ENCODE measurements around the gene MYH7. TPM values are rescaled to one million over a fixed set of nuclear protein-coding genes. Genes with fewer than 3 reads are reported as not detected.
"Not testable (repeated sequence)": the region's sequence is repeated elsewhere in the genome, so short reads cannot be mapped to it uniquely, and the experiment has no call there.

The MYH7 gene
- total RNA-seq, 1 experiment from 2014 or later = not detected

DNA sequence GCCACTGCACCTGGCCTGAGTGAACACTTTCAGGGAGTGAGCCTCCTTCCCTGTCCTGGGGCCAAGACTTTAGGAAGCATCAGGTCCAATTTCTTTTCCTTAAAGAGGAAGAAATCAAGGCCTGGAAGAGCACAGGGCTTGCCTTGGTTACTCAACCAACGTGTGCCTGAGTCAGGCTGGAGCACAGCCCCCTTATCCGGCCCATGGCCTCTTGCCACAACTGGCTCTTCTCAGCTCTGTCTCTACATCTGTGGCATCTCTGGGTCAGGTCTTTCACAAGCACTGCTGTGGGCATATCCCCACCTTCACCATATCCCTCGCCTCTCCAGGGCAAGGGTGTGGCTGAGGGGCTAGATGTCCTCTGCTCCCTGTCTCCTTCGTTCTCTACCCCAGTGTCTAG lies 34.2 kb downstream of the MYH7 start:
- no peak for DNase-seq (ENCODE audit: low read depth)
- in situ Hi-C loops (cut with HindIII; ENCODE audit: low pct_unique_long_range_greater_than_20kb, low sequenced_read_pairs) = no loop called here

DNA sequence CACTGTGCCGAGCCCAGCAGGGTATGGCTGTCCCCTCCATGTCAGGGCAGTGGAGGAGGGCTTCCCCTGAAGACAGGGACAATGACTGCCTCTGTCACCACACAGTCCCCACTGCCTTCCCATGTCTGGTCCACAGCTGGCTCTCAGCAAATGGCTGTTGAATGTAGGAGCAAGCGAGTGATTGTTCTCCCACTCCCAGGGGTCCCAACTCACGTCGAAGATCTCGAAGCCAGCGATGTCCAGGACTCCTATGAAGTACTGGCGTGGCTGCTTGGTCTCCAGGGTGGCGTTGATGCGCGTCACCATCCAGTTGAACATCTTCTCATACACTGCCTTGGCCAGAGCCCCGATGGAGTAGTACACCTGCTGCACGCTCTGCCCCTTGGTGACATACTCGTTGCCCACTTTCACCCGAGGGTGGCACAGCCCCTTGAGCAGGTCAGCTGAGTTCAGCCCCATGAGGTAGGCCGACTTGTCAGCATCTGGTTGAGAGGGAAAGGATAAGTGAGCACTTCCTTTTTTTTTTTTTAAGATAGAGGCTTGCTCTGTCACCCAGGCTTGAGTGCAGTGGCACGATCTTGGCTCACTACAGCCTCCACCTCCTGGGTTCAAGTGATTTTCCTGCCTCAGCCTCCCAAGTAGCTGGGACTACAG lies 34.8 kb downstream of the MYH7 start:
- in situ Hi-C loops (cut with HindIII; ENCODE audit: low pct_unique_long_range_greater_than_20kb, low sequenced_read_pairs); DNase-seq (ENCODE audit: low read depth): not testable (repeated sequence)

DNA sequence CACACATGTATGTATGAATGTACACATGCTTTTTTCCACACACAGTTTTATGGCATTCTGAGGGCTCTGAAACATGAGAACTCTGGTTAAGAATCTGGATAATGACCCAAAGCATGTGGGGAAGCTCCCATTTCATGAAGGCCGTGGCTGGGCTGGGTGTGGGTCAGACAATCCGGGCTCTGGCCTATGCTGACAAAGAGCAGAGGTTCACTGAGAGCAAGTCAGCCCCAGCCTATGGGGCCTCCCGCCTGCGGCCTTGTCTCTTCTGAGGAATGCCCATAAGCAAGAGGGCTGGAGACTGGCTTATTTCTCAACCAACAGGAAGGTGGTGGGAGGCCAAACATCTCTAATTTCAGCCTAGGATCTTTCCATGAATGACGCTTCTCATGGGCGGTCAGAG lies 35.9 kb downstream of the MYH7 start:
- in situ Hi-C loops (cut with HindIII; ENCODE audit: low pct_unique_long_range_greater_than_20kb, low sequenced_read_pairs) = no loop called here
- DNase-seq (ENCODE audit: low read depth) = no peak

GRCh38 chr14:23399136-23399535 lies 36.3 kb downstream of the MYH7 start:
- in situ Hi-C loops (cut with HindIII; ENCODE audit: low pct_unique_long_range_greater_than_20kb, low sequenced_read_pairs) = no loop called here
- no peak for DNase-seq (ENCODE audit: low read depth)

DNA sequence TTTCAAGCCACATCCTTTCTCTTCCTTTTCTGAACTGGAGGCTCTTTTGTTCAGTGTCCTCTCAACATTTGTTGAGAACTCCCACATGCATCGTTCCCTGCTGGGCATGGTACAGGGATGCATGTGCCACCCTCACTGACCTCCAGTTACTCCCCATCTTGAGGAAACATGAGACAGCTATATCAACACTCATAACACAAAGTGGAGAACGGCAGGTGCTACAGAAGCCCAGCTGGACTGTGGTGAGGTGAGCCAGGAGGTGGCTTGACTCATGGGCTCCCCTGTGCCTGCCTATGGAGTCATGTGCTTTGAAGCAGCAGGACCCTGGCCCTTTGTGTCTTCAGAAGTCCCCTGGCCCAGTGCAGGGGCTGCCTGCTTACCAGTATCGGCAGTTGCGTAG lies 37.1 kb downstream of the MYH7 start:
- in situ Hi-C loops (cut with HindIII; ENCODE audit: low pct_unique_long_range_greater_than_20kb, low sequenced_read_pairs) = no loop called here

DNA sequence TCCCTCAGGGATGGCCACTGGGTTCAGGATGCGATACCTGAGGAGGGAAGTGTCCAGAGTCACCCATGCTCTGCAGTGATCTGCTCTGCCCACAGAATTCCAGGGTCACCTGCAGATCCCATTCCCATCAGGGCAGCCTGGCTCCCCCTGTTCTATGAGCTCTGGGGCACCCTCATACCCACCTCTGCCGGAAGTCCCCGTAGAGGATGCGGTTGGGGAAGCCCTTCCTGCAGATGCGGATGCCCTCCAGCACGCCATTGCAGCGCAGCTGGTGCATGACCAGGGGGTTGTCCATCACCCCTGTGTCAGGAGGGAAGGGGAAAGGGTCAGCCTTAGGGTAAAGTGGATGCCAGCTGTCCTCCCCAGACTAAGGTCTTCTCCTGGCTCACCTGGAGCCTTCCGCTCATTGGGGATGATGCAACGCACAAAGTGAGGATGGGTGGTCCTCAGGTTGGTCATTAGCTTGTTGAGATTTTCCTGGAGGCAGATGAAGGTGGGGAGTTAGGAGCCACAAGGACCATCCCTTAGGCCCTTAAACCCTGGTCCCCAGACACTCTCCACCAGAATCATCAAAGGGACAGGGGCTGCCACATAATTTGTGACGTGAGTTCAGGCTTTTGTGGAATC lies 38.6 kb downstream of the MYH7 start:
- in situ Hi-C loops (cut with HindIII; ENCODE audit: low pct_unique_long_range_greater_than_20kb, low sequenced_read_pairs) = no loop called here
- DNase-seq (ENCODE audit: low read depth) = no peak

More for the DNA sequence above, 37.1 kb downstream of the MYH7 start:
- no peak for DNase-seq (ENCODE audit: low read depth)

- no peak for DNase-seq (ENCODE audit: low read depth)
- in situ Hi-C loops (cut with HindIII; ENCODE audit: low pct_unique_long_range_greater_than_20kb, low sequenced_read_pairs) = no loop called here
Observed at GRCh38 chr14:23396126-23396525, 39.3 kb downstream of the MYH7 start.

GRCh38 chr14:23392613-23393012 lies 42.8 kb downstream of the MYH7 start:
- in situ Hi-C loops (cut with HindIII; ENCODE audit: low pct_unique_long_range_greater_than_20kb, low sequenced_read_pairs) = no loop called here
- DNase-seq (ENCODE audit: low read depth) = no peak

GRCh38 chr14:23389871-23390270 lies 45.6 kb downstream of the MYH7 start:
- in situ Hi-C loops (cut with HindIII; ENCODE audit: low pct_unique_long_range_greater_than_20kb, low sequenced_read_pairs); DNase-seq (ENCODE audit: low read depth): not testable (repeated sequence)

DNA sequence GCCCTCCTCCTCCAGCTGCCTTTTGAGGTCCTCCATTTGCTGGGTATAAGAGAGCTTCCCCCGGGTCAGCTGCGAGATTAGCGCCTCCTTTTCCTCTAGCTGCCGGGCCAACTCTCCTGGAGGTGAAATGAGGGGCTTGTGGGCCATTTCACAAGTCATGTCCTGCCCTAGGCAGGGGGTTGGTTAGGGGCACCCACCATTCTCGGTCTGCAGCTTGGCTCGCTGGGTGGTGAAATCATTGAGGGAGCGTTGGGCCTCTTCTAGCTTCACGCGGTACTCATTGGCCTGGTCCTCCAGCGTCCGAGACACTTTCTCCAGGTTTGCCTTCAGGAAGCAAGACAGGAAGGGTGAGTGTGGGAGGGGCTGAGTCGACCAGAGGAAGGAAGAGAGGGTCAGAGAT lies 46.1 kb downstream of the MYH7 start:
- in situ Hi-C loops (cut with HindIII; ENCODE audit: low pct_unique_long_range_greater_than_20kb, low sequenced_read_pairs) = no loop called here
- DNase-seq (ENCODE audit: low read depth) = no peak

DNA sequence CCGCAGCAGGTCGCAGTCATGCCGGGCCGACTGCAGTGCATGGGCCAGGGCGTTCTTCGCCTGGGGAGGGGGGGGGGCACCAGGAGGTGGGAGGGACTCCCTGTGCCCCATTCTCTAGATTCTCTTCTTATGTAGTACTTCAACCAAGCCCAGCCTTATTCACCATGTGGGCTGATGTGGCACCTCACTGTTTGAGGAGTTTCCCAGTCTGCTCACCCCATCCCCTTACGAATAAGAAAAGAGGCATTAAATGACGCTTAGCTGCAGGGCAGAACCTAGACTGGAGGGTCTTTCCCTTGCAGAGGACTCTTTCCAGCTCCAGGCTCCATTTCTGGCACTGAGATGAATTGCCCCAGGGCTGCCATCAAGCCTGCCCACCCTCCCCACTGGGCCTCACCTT lies 46.5 kb downstream of the MYH7 start:
- in situ Hi-C loops (cut with HindIII; ENCODE audit: low pct_unique_long_range_greater_than_20kb, low sequenced_read_pairs) = no loop called here

DNA sequence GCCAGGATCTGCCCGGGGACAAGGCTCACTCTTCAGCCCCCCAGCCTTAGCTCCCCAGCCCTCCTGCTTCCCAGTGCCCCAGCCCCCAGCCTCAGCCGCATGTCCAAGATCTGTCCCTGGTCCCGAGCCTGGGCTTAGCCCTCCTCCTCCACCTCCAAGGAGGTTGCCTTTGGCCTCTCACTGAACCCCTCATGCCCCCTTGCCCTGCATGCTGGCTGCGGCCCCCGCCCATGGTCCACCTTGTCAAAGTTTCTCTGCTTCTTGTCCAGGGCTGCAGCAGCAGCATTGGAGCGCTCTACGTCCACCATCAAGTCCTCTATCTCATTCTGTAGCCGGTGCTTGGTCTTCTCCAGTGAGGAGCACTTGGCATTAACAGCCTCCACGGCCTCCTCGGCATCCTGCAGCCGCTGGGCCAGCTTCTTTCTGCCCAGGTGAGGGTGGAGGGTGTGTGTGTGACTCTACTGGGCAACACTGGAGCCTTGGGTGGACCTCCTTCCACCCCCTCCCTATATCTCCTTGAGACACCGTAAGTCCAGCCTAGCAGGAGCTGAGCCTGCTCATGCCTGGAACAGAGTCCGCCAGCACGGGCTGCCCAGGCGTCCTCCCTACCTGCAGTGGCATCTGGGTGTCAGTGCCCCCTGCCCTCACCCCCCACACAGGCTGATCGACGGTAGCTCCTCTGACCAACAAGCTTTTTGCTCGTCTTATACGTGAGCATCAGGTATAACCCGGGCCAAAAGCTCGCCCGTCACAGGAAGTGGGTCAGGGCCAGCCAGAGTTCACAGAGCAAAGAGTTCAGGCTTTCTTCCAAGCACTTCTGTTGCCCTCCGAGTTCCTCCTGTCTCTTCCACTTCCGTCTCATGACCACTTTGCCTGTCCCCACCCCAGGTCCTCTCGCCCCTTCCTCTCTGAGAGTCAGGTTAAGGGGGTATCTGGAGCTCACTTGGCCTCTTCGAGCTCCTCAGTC lies 47.3 kb downstream of the MYH7 start:
- in situ Hi-C loops (cut with HindIII; ENCODE audit: low pct_unique_long_range_greater_than_20kb, low sequenced_read_pairs) = no loop called here
- no peak for DNase-seq (ENCODE audit: low read depth)

More for the DNA sequence above, 46.5 kb downstream of the MYH7 start:
- DNase-seq (ENCODE audit: low read depth) = no peak

DNA sequence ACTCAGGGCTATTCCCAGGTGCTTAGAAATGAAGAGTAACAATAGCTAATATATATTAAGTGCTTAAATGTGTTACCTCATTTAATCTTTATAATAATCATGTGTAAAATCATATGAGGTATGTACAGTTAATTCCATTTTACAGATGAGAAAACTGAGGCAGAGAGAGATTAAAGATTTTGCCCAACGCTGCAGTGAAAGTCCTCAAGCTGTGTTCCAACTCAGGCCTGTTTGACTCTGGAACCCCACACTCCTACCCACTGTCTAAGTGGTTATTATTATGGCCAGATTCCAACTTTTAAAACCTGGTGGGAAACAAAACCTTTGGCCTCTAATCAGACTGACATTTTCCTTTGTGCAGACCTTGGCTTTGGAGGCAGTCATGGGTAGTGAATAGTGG lies 48.5 kb downstream of the MYH7 start:
- DNase-seq (ENCODE audit: low read depth) = no peak
- in situ Hi-C loops (cut with HindIII; ENCODE audit: low pct_unique_long_range_greater_than_20kb, low sequenced_read_pairs) = no loop called here

DNA sequence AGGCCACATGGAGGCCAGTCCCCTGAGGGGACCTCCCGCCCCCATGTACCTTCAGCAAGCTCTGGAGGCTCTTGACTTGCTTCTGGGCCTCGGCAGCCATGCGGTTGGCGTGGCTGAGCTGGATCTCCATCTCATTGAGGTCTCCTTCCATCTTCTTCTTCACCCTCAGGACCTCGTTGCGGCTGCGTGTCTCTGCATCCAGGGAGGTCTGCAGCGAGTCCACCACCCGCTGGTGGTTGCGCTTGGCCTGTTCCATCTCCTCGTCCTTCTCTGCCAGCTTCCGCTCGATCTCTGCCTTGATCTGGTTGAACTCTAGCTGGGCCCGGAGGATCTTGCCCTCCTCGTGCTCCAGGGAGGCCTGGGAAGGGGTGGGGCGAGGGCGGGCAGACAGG lies 49.2 kb downstream of the MYH7 start:
- in situ Hi-C loops (cut with HindIII; ENCODE audit: low pct_unique_long_range_greater_than_20kb, low sequenced_read_pairs); DNase-seq (ENCODE audit: low read depth): not testable (repeated sequence)

GRCh38 chr14:23385642-23386265 lies 49.7 kb downstream of the MYH7 start:
- DNase-seq (ENCODE audit: low read depth) = no peak
- in situ Hi-C loops (cut with HindIII; ENCODE audit: low pct_unique_long_range_greater_than_20kb, low sequenced_read_pairs) = no loop called here

- in situ Hi-C loops (cut with HindIII; ENCODE audit: low pct_unique_long_range_greater_than_20kb, low sequenced_read_pairs) = no loop called here
- DNase-seq (ENCODE audit: low read depth) = no peak
Observed at GRCh38 chr14:23385244-23385641, 50.2 kb downstream of the MYH7 start.

DNA sequence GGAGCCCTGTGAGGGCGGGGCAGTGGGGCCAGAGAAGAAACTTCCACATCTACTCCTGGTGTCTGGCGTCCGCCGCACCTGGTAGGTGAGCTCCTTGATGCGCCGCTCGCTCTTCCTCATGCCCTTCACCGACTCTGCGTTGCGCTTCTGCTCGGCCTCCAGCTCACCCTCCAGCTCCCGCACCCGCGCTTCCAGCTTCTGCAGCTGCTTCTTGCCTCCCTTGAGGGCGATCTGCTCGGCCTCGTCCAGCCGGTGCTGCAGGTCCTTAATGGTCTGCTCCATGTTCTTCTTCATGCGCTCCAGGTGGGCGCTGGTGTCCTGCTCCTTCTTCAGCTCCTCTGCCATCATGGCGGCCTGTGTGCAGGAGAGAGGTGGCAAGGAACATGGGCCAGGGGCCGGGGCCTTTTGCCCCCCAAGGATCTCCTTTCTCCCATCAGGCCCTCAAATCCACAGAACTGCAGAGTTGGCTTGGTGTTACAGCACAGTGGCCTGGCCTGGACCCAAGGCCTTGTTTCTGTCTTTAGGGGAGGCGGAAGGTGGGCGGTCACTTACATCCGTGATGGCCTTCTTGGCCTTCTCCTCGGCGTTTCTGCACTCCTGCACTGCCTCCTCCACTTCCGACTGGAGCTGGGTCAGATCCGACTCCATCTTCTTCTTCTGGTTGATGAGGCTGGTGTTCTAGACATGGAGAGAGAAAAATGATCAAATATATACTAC lies 50.9 kb downstream of the MYH7 start:
- no peak for DNase-seq (ENCODE audit: low read depth)
- in situ Hi-C loops (cut with HindIII; ENCODE audit: low pct_unique_long_range_greater_than_20kb, low sequenced_read_pairs) = no loop called here

All from Caki2 (cell line).